Activated T-cell treated with anti-CD3 and anti-CD28 coated beads, Interleukin-2, amount 50 U/mL, for 4 hours (primary cell): ENCODE data around the gene E2F7. TPM values are rescaled to one million over a fixed set of nuclear protein-coding genes. Genes with fewer than 3 reads are reported as not detected.
A peak's percentile ranks its signal among the peaks of the same experiment; 100 is the strongest.
"Not testable (repeated sequence)": the region's sequence is repeated elsewhere in the genome, so short reads cannot be mapped to it uniquely, and the experiment has no call there.

Experiments used
- ATAC-seq, 2 donors: fragments of 200-7000 bp; cut with Tn5 transposase; one replicate each; pipeline ENCODE4 v1.10.0; 2021
- DNase-seq: peaks from one replicate; pipeline ENCODE4 v3.0.0-alpha.2; 2020
- H3K27me3 Mint-ChIP-seq: one replicate; pipeline ENCODE4 v1.8.0; 2021; ENCODE audit warnings: low read depth, mixed read lengths
- H3K36me3 Mint-ChIP-seq: one replicate; pipeline ENCODE4 v1.8.0; 2022; ENCODE audit warnings: mixed read lengths; ENCODE audit not compliant: insufficient read depth
- H3K4me1 Mint-ChIP-seq: one replicate; pipeline ENCODE4 v1.8.0; 2021; ENCODE audit warnings: low read depth, mixed read lengths
- H3K4me3 Mint-ChIP-seq: one replicate; pipeline ENCODE4 v1.8.0; 2021; ENCODE audit warnings: mild to moderate bottlenecking, moderate library complexity, mixed read lengths
- H3K9me3 Mint-ChIP-seq: one replicate; pipeline ENCODE4 v1.8.0; 2021; ENCODE audit warnings: mixed read lengths
- total RNA-seq, 3 donors: library from RNA; stranded (reverse); gene quantifications; one replicate each; pipeline ENCODE4 v1.2.1, GENCODE V29; 2021

Gene E2F7
- 1 to 10 TPM; 1.6 to 2.0 (median 1.6) TPM for total RNA-seq

- H3K9me3 Mint-ChIP-seq: no peaks in the 10 kb centered on the region
- H3K4me3 Mint-ChIP-seq: peak within 1 kb of the TSS; percentile 83
- peak; percentile 72 for DNase-seq
- peak; percentile 97 to 98 for ATAC-seq
- H3K36me3 Mint-ChIP-seq: no peaks in the 10 kb centered on the region
- H3K27me3 Mint-ChIP-seq: peaks cover 15% of the 10 kb centered on the region
- H3K4me1 Mint-ChIP-seq: peaks cover 9% of the 10 kb centered on the region
These were observed at the start of gene E2F7 for GRCh38 chr12:77065361-77066204. E2F7 (minus strand) TSS chr12:77065569; CDS start chr12:77064635, 934 bp downstream.

- no peaks in the 10 kb centered on the region for H3K36me3 Mint-ChIP-seq
- no peak overlapping the region for H3K4me3 Mint-ChIP-seq
- DNase-seq (no peak), ATAC-seq (no peak)
- no peaks in the 10 kb centered on the region for H3K27me3 Mint-ChIP-seq
- H3K9me3 Mint-ChIP-seq: peaks cover 7% of the 10 kb centered on the region
- no peaks in the 10 kb centered on the region for H3K4me1 Mint-ChIP-seq
These were observed 48.6 kb upstream of the E2F7 start for GRCh38 chr12:77113971-77114370.

- Mint-ChIP-seq H3K27me3 (no peaks in the 10 kb centered on the region), H3K4me3 (no peak overlapping the region), H3K36me3 (no peaks in the 10 kb centered on the region), H3K4me1 (no peaks in the 10 kb centered on the region), H3K9me3 (peaks cover 7% of the 10 kb centered on the region)
- DNase-seq (no peak), ATAC-seq (no peak)
These were observed 43.3 kb upstream of the E2F7 start for GRCh38 chr12:77108707-77109106.

- no peak overlapping the region for H3K4me3 Mint-ChIP-seq
- ATAC-seq: no peak
- no peaks in the 10 kb centered on the region for H3K4me1 Mint-ChIP-seq
- DNase-seq: no peak
- H3K27me3 Mint-ChIP-seq: no peaks in the 10 kb centered on the region
- H3K9me3 Mint-ChIP-seq: peaks cover 7% of the 10 kb centered on the region
- no peaks in the 10 kb centered on the region for H3K36me3 Mint-ChIP-seq
These were observed 41.8 kb upstream of the E2F7 start for GRCh38 chr12:77107121-77107520.

GRCh38 chr12:77104792-77105191, 39.4 kb upstream of the E2F7 start:
- DNase-seq (no peak), ATAC-seq (no peak)
- no peaks in the 10 kb centered on the region for H3K9me3 Mint-ChIP-seq
- no peaks in the 10 kb centered on the region for H3K4me1 Mint-ChIP-seq
- no peaks in the 10 kb centered on the region for H3K36me3 Mint-ChIP-seq
- H3K4me3 Mint-ChIP-seq: no peak overlapping the region
- no peaks in the 10 kb centered on the region for H3K27me3 Mint-ChIP-seq

GRCh38 chr12:77104286-77104685, 38.9 kb upstream of the E2F7 start:
- H3K9me3 Mint-ChIP-seq: no peaks in the 10 kb centered on the region
- no peak overlapping the region for H3K4me3 Mint-ChIP-seq
- DNase-seq (no peak), ATAC-seq (no peak)
- H3K36me3 Mint-ChIP-seq: no peaks in the 10 kb centered on the region
- no peaks in the 10 kb centered on the region for H3K4me1 Mint-ChIP-seq
- no peaks in the 10 kb centered on the region for H3K27me3 Mint-ChIP-seq

- no peaks in the 10 kb centered on the region for H3K9me3 Mint-ChIP-seq
- peaks cover 2% of the 10 kb centered on the region for H3K27me3 Mint-ChIP-seq
- no peak overlapping the region for H3K4me3 Mint-ChIP-seq
- DNase-seq: no peak
- H3K4me1 Mint-ChIP-seq: no peaks in the 10 kb centered on the region
- no peaks in the 10 kb centered on the region for H3K36me3 Mint-ChIP-seq
- no peak for ATAC-seq
These were observed 37.3 kb upstream of the E2F7 start for GRCh38 chr12:77102691-77103090.

GRCh38 chr12:77102123-77102522, 36.8 kb upstream of the E2F7 start:
- H3K4me1 Mint-ChIP-seq: no peaks in the 10 kb centered on the region
- DNase-seq: no peak
- no peaks in the 10 kb centered on the region for H3K9me3 Mint-ChIP-seq
- no peak for ATAC-seq
- peaks cover 5% of the 10 kb centered on the region for H3K27me3 Mint-ChIP-seq
- no peak overlapping the region for H3K4me3 Mint-ChIP-seq
- no peaks in the 10 kb centered on the region for H3K36me3 Mint-ChIP-seq

GRCh38 chr12:77099799-77100198, 34.4 kb upstream of the E2F7 start:
- DNase-seq (no peak), ATAC-seq (no peak)
- Mint-ChIP-seq H3K27me3 (peaks cover 11% of the 10 kb centered on the region), H3K36me3 (no peaks in the 10 kb centered on the region), H3K9me3 (no peaks in the 10 kb centered on the region), H3K4me3 (no peak overlapping the region), H3K4me1 (no peaks in the 10 kb centered on the region)

- no peaks in the 10 kb centered on the region for H3K4me1 Mint-ChIP-seq
- ATAC-seq: no peak
- no peaks in the 10 kb centered on the region for H3K9me3 Mint-ChIP-seq
- H3K27me3 Mint-ChIP-seq: peaks cover 15% of the 10 kb centered on the region
- DNase-seq: no peak
- no peak overlapping the region for H3K4me3 Mint-ChIP-seq
- H3K36me3 Mint-ChIP-seq: no peaks in the 10 kb centered on the region
These were observed 32.5 kb upstream of the E2F7 start for GRCh38 chr12:77097846-77098245.

GRCh38 chr12:77092227-77092626, 26.9 kb upstream of the E2F7 start:
- not testable (repeated sequence) for ATAC-seq, H3K4me3 Mint-ChIP-seq, H3K4me1 Mint-ChIP-seq, H3K36me3 Mint-ChIP-seq, H3K9me3 Mint-ChIP-seq, DNase-seq
- H3K27me3 Mint-ChIP-seq: peaks cover 10% of the 10 kb centered on the region

GRCh38 chr12:77089686-77090220, 24.4 kb upstream of the E2F7 start:
- Mint-ChIP-seq H3K9me3 (peaks cover 3% of the 10 kb centered on the region), H3K36me3 (no peaks in the 10 kb centered on the region), H3K27me3 (peaks cover 6% of the 10 kb centered on the region), H3K4me3 (no peak overlapping the region), H3K4me1 (no peaks in the 10 kb centered on the region)
- ATAC-seq (no peak), DNase-seq (no peak)

- Mint-ChIP-seq H3K4me1 (no peaks in the 10 kb centered on the region), H3K27me3 (peaks cover 2% of the 10 kb centered on the region), H3K9me3 (peaks cover 3% of the 10 kb centered on the region), H3K4me3 (no peak overlapping the region), H3K36me3 (no peaks in the 10 kb centered on the region)
- no peak for DNase-seq
- ATAC-seq: no peak
These were observed 22.1 kb upstream of the E2F7 start for GRCh38 chr12:77087427-77087826.

GRCh38 chr12:77082021-77082420, 16.7 kb upstream of the E2F7 start:
- no peak overlapping the region for H3K4me3 Mint-ChIP-seq
- H3K9me3 Mint-ChIP-seq: peaks cover 3% of the 10 kb centered on the region
- ATAC-seq (no peak), DNase-seq (no peak)
- no peaks in the 10 kb centered on the region for H3K4me1 Mint-ChIP-seq
- H3K27me3 Mint-ChIP-seq: peaks cover 21% of the 10 kb centered on the region
- no peaks in the 10 kb centered on the region for H3K36me3 Mint-ChIP-seq

- ATAC-seq: no peak
- Mint-ChIP-seq H3K36me3 (no peaks in the 10 kb centered on the region), H3K27me3 (peaks cover 23% of the 10 kb centered on the region), H3K4me3 (no peak overlapping the region), H3K9me3 (no peaks in the 10 kb centered on the region), H3K4me1 (no peaks in the 10 kb centered on the region)
- no peak for DNase-seq
These were observed 14.3 kb upstream of the E2F7 start for GRCh38 chr12:77079631-77080030.
